NCI-H2081 (cell line): ENCODE data around the gene HOXB3.
"Not testable (repeated sequence)": the region's sequence is repeated elsewhere in the genome, so short reads cannot be mapped to it uniquely, and the experiment has no call there.

Source experiments
- DNase-seq, 2 experiments: peaks; one replicate each; lab custom pipeline; 2025; lab: John Stamatoyannopoulos, UW

HOXB3 gene

GRCh38 chr17:48526608-48527546 lies 63.2 kb downstream of the HOXB3 start:
- DNase-seq = no peak

DNA sequence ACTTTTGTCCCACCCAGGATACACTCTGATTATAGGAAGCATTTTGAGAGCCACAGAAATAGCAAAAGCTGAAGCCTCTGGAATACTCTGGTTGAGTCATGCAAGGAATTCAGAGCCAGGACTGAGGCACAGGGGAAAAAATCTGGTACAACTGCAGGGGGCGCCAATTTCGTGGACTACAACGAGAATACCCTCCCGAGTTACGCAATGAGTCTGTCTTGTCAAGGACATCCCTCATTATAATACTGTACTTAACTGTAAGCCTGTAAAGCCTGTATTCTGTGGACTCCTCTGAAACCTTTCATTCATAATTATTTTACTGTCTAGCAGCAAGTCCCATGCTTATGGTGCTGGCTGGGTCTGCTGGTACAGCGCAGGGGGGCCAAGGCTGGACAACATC lies 67.0 kb downstream of the HOXB3 start:
- DNase-seq = no peak

- DNase-seq = peak; percentile 62
Observed at GRCh38 chr17:48522031-48522653, 67.9 kb downstream of the HOXB3 start.

DNA sequence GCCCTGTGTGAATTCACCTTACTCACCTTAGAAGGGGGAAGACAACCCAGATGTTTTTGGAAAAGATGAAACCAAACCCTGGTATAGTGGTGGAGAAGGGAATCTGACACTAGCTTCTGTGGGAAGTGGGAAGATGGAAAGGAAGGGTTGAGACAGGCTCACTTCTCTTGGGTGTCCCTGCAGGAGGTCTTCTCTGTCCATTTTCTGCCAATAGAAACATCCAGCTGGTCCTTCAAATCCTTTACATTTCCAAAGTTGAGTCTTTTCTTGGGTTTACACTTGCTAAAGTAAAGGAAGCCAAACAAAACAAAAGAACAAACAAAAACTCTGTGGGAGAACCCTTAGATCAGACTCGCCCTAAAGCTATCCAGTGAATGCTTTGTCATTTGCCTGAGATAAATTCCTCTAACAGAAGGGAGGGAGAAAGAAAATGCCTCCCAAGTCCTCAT lies 69.4 kb downstream of the HOXB3 start:
- no peak for DNase-seq

DNA sequence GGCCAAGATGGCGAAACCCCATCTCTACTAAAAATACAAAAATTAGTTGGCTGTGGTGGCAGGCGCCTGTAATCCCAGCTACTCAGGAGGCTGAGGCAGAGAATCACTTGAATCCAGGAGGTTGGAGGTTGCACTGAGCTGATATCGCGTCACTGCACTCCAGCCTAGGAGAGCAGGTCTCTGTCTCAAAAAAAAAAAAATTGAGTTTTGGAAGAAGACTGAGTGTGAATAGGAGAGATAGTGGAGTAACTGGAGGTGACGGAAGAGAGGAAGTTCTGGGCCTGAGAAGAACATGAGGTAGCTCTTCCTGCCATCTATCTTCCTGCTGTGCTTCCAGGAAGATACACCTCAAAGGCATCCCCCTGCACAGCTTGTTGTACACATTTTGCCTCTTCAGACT lies 70.6 kb downstream of the HOXB3 start:
- DNase-seq = no peak

GRCh38 chr17:48517478-48517877 lies 72.6 kb downstream of the HOXB3 start:
- DNase-seq = no peak

DNA sequence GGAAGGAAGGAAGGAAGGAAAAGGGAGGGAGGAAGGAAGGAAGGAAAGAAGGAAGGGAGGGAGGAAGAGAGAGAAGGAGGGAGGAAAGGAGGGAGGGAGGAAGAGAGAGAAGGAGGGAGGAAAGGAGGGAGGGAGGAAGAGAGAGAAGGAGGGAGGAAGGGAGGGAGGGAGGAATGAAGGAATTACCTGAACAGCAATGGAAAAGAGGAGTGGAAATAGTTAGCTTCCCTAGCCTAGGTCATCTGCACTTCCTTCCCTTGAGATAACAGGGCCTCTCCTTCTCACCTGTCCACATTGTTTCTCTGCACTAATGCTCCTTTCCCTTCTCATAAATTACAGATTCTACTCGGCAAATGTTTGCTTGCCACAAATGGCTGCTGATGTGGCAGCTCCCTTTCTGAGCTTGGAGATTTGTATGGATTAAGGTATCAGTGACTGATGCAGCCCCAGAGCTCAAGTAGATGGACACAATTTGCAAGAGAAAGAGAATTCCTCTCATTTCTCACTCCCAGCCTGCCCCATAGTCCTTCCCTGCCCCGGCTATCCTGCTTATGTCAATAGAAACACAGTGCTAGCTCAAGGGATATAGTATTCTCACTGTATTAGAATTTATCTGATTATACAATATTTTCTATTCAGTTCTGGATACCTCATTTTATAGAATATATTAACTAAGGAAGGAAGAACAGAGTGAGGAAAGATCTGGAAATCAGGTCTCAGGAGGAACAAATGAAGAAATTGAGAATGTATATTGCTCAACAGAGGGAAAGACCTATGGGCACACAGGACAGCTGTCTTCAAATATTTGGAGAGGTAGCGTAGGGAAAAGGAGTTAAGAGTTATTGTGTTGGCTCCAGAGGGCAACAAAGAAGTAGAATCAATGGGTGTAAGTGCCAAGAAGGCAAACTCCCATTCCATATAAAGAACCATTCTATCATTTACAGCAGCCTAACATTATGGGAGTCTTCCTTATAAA lies 73.8 kb downstream of the HOXB3 start:
- DNase-seq = no peak

- no peak for DNase-seq
Observed at GRCh38 chr17:48514477-48514876, 75.6 kb downstream of the HOXB3 start.

DNA sequence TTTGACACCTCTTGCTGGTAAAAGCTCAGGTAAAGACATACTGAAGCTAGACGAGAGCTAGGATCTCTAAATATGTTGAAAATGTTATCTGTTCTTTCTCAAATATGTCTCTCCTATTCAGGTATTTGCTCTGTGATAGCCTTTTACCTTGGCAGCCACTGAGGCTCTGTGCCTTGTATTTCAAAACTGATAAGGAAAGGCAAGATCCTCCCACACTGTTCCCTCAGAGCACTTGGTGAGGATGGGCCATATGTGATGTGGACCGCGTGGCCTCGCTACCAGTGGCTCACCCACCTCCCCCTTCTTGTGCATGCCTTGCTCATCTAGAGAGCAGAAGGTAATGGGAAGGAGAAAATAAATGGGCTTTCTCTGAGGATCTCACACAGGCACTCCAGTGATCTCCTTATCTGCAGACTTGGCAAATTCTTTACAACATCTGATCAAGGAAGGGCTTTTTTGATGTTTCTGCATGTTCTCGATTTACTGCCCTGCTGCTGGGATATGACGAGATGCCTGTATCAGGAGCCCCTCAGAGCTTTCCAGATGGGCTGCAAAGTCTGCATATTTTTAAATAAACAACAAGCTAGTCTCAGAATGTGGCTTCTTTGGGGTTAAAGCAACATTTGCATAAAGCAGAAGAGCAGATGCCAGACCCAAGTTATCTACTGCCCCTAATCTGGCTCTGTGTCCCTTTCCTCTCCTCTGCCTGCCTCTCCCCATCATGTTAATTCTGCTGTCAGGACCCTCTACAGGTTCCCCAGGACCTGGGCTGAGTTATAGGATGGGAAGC lies 76.2 kb downstream of the HOXB3 start:
- DNase-seq = no peak

DNA sequence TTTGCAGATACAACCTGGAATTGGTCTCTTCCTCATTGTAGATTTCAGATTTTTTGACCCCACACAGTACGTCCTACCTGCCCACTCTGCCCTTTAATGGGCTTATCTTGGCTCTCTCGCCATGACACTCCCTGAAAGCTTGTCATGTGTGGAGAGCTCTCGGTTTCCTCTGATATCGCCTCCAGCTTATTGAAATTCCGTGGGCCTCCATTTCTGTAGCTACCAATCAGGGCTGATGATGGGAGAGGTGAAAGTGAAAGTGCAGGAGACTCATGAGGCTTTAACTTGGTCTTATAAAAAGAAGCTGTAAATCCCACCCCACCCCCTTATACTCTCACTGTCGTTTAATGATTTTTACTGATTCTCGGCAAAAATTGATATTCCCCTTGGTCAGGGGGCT lies 76.9 kb downstream of the HOXB3 start:
- no peak for DNase-seq

DNA sequence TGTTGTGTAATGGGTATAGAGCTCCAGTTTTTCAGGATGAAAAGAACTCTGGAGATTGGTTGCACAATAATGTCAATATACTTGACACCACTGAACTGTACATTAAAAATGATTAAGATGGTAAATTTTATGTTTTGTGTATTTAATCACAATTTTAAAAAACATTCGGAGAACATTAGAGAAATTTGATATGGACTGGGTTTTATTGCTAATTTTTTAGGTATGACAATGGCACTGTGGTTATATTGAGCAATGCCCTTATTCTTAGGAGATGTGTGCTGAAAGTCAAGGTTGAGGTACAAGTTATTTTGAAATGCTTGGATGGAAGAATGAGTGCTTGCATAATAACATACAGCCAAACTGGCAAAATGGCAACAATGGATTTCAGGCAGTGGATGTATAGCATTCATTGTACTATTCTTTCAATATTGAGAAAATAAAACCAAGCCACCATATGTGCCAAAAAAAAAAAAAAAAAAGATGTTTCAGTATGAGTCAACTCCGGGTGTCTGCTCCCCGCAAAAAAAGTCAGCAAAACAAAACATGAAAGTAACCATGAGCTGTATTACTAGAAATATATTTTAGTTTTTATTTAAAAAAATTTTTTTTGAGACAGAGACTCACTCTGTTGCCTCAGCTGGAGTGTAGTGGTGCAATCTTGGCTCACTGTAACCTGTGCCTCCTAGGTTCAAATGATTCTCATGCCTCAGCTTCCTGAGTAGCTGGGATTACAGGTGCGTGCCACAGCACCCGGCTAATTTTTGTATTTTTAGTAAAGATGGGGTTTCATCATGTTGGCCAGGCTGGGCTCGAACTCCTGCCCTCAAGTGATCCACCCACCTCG lies 79.1 kb downstream of the HOXB3 start:
- no peak for DNase-seq

DNA sequence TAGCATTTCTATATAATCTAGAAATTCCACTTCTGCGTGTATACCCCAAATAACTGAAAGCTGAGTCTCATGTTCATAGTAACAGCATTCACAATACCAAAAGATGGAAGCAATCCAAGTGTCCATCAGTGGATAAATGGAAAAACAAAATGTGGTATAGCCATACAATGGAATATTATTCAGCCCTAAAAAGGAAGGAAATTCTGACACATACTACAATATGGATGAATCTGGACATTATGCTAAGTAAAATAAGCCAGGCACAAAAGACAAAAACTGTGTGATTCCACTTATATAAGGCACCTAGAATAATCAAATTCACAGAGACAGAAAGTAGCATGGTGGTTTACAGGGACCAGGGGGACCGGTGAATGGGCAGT lies 79.7 kb downstream of the HOXB3 start:
- no peak for DNase-seq

DNA sequence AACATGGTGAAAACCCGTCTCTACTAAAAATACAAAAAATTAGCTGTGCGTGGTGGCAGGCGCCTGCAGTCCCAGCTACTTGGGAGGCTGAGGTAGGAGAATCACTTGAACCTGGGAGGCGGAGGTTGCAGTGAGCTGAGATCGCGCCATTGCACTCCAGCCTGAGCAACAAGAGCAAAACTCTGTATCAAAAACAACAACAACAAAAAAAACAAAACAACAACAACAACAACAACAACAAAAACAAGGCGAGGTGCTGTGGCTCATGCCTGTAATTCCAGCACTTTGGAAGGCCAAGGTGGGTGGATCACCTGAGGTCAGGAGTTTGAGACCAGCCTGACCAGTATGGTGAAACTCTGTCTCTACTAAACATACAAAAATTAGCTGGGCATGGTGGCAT lies 80.3 kb downstream of the HOXB3 start:
- DNase-seq = not testable (repeated sequence)

- DNase-seq = no peak
Observed at GRCh38 chr17:48506246-48506645, 83.8 kb downstream of the HOXB3 start.

GRCh38 chr17:48505788-48506187 lies 84.3 kb downstream of the HOXB3 start:
- DNase-seq = peak; percentile 88 to 98

DNA sequence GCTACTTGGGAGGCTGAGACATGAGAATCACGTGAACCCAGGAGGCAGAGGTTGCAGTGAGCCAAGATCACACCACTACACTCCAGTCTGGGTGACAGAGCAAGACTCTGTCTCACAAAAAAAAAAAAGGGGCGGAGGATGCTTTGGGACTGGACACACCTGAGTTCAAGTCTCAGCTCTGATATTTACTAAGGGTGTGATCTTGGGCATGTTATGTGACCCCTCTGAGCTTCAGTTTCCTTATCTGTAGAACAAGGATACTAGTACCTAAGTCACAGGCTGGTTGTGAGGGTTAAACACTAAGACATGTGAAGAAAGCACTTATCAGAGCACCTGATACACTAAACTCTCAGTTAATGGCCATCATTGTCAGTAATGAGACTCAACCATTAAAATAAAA lies 85.1 kb downstream of the HOXB3 start:
- no peak for DNase-seq

DNA sequence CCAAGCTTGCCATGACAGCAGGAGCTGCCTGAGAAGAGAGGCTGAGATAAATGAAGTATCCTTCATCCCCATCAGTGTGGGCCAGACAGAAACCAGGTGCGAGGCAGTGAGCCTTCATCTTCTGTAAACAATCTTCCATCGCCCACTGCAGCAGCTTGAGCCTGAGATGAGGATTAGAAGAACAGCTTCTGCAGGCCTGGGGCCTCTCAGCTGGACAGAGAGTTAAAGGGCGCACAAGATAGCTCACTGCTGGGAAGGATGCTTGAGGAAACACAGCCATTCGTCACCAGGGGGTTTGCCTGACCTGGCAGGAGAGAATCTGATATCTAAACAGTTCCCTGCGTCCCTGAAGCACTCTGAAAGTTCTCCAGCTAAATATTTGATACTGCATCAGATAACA lies 86.3 kb downstream of the HOXB3 start:
- DNase-seq = peak in 1 of 2 experiments; percentile 20

DNA sequence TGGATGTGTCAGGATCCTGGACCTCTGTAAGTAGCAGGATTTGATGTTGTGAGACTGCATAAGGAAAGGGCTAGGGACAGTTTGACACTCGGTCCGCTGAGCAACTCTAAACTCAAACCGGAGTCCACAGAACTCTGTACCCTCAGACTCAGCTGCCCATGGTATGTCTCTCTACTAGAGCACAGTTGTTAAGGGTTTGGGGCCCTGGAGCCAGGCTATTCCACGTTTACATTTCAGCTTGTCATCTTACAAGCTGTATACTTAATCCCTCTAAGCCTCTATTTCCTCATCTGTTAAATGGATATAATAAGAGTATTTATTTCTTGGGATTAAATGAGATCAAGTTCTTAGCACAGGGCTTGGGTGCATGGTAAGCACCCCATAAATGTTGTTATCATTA lies 87.1 kb downstream of the HOXB3 start:
- no peak for DNase-seq

GRCh38 chr17:48502312-48502711 lies 87.7 kb downstream of the HOXB3 start:
- DNase-seq = no peak
